A549 (cell line): ENCODE results near the gene AFDN. TPM values are rescaled to one million over a fixed set of nuclear protein-coding genes. Genes with fewer than 3 reads are reported as not detected.

Experiments
- ATAC-seq, 2 experiments: fragments of 200-7000 bp in 1 of 2; fragments of >200 bp in 1 of 2; cut with Nextera tagmentation in 1 of 2; cut with Tn5 transposase in 1 of 2; 3 replicates each; pipeline versions ENCODE4 v1.8.0 to v1.9.1; 2018 to 2020; ENCODE audit warnings: mild to moderate bottlenecking in 1 of 2, moderate library complexity in 1 of 2
- CTCF ChIA-PET: fragments of 300-600 bp; sonication (Branson Sonifier 250); formaldehyde crosslinking; extraction: SDS; loops from one replicate; lab custom pipeline; 2021; ENCODE audit warnings: antibody characterized with exemption, inconsistent platforms; lab: Yijun Ruan, JAX
- POLR2A ChIA-PET: fragments of 350-600 bp; formaldehyde crosslinking; extraction: SDS; loops from one replicate; lab custom pipeline; 2021; ENCODE audit warnings: antibody characterized with exemption, inconsistent platforms; lab: Yijun Ruan, JAX
- DNase-seq, 2 experiments: peaks; one replicate each; pipeline versions ENCODE4 v3.0.0 to v3.0.0-alpha.2; 2011 to 2016; ENCODE audit warnings: low read depth in 1 of 2, low spot score in 1 of 2
- FAIRE-seq: peaks from 2 replicates; lab custom pipeline; 2011; peaks lifted over from hg19 to GRCh38; lab: Jason Lieb, UNC
- H3K27ac ChIP-seq, 2 experiments: fragments of >200 bp; sonication (Bioruptor Twin); formaldehyde crosslinking; 3 replicates each; pipeline ENCODE4 v1.5.1; 2016 to 2017
- H3K4me1 ChIP-seq: fragments of >200 bp; sonication (Bioruptor Twin); formaldehyde crosslinking; 3 replicates; pipeline ENCODE4 v1.6.1; 2016
- H3K4me2 ChIP-seq: fragments of >200 bp; sonication (Bioruptor Twin); formaldehyde crosslinking; 3 replicates; pipeline ENCODE4 v1.6.1; 2016
- H3K4me3 ChIP-seq: fragments of >200 bp; sonication (Bioruptor Twin); formaldehyde crosslinking; 3 replicates; pipeline ENCODE4 v1.5.1; 2016
- H3K9me3 ChIP-seq: fragments of >200 bp; sonication (Bioruptor Twin); formaldehyde crosslinking; 3 replicates; pipeline ENCODE4 v1.6.1; 2016
- ATOH8 ChIP-seq: fragments of 250-450 bp; sonication (Bioruptor Pico); IDR thresholded peaks from 2 replicates; pipeline ENCODE4 v1.5.0; 2020; ENCODE audit warnings: low read depth, mild to moderate bottlenecking, moderate library complexity
- BHLHE40 ChIP-seq: IDR thresholded peaks from 2 replicates; pipeline ENCODE4 v1.6.1; 2012; ENCODE audit warnings: low read depth, low read length, inconsistent platforms
- CBX2 ChIP-seq: fragments of 200-600 bp; sonication (generic); IDR thresholded peaks from 2 replicates; pipeline ENCODE4 v1.6.1; 2016; ENCODE audit warnings: low read depth, mild to moderate bottlenecking, borderline replicate concordance
- E2F6 ChIP-seq: IDR thresholded peaks from 2 replicates; pipeline ENCODE4 v1.6.1; 2012; ENCODE audit warnings: low read depth, borderline replicate concordance
- EHF ChIP-seq: fragments of 250-450 bp; sonication (Bioruptor Pico); IDR thresholded peaks from 2 replicates; pipeline ENCODE4 v1.5.0; 2020; ENCODE audit warnings: mild to moderate bottlenecking
- EP300 ChIP-seq, 2 experiments: fragments of >200 bp; sonication (Bioruptor Twin); formaldehyde crosslinking; IDR thresholded peaks; 2 replicates in 1 of 2; 3 replicates in 1 of 2; pipeline ENCODE4 v1.6.1; 2016 to 2017
- ESRRA ChIP-seq: fragments of 150-350 bp; IDR thresholded peaks from 2 replicates; pipeline ENCODE4 v1.6.1; 2014; ENCODE audit warnings: mild to moderate bottlenecking, low read length, borderline replicate concordance
- FOSB ChIP-seq: fragments of 250-450 bp; sonication (Bioruptor Pico); IDR thresholded peaks from 2 replicates; pipeline ENCODE4 v1.5.0; 2020; ENCODE audit warnings: mild to moderate bottlenecking, moderate library complexity
- HDAC2 ChIP-seq: fragments of 200-600 bp; sonication (generic); IDR thresholded peaks from 2 replicates; pipeline ENCODE4 v1.6.1; 2016
- HES2 ChIP-seq: fragments of >200 bp; sonication (Bioruptor Twin); formaldehyde crosslinking; IDR thresholded peaks from 2 replicates; pipeline ENCODE4 v1.6.1; 2016
- HEYL ChIP-seq: fragments of 250-450 bp; sonication (Bioruptor Pico); IDR thresholded peaks from 2 replicates; pipeline ENCODE4 v1.8.0; 2021; ENCODE audit warnings: mild to moderate bottlenecking, moderate library complexity
- HOXA7 ChIP-seq: fragments of 250-450 bp; sonication (Bioruptor Pico); IDR thresholded peaks from 2 replicates; pipeline ENCODE4 v1.5.0; 2020; ENCODE audit warnings: mild to moderate bottlenecking, moderate library complexity
- HOXB13 ChIP-seq: fragments of 250-450 bp; sonication (Bioruptor Pico); IDR thresholded peaks from 2 replicates; pipeline ENCODE4 v1.5.0; 2020; ENCODE audit warnings: low read depth, mild to moderate bottlenecking, moderate library complexity
- JUNB ChIP-seq: fragments of >200 bp; sonication (Bioruptor Twin); formaldehyde crosslinking; IDR thresholded peaks from 2 replicates; pipeline ENCODE4 v1.6.1; 2016
- KDM5A ChIP-seq: fragments of 200-600 bp; sonication (generic); IDR thresholded peaks from 2 replicates; pipeline ENCODE4 v1.6.1; 2016; ENCODE audit warnings: antibody characterized with exemption, mild to moderate bottlenecking
- MYC ChIP-seq: IDR thresholded peaks from 2 replicates; pipeline ENCODE4 v1.6.1; 2012; ENCODE audit warnings: mild to moderate bottlenecking, inconsistent platforms, low read length, improper control_type of control experiment, borderline replicate concordance
- NFE2L2 ChIP-seq: fragments of 150-350 bp; conservative IDR thresholded peaks from 2 replicates; pipeline ENCODE4 v1.6.1; 2014; ENCODE audit warnings: low read length
- NPAS2 ChIP-seq: fragments of 250-450 bp; sonication (Bioruptor Pico); IDR thresholded peaks from 2 replicates; pipeline ENCODE4 v1.8.0; 2022; ENCODE audit warnings: mild to moderate bottlenecking, moderate library complexity, borderline replicate concordance
- NR3C1 ChIP-seq: fragments of >200 bp; sonication (Bioruptor Twin); formaldehyde crosslinking; IDR thresholded peaks from 3 replicates; pipeline ENCODE4 v1.6.1; 2017
- REST ChIP-seq: fragments of 200-600 bp; sonication (generic); IDR thresholded peaks from 2 replicates; pipeline ENCODE4 v1.6.1; 2016; ENCODE audit warnings: antibody characterized with exemption, mild to moderate bottlenecking, moderate library complexity
- RNF2 ChIP-seq: fragments of 200-600 bp; sonication (generic); IDR thresholded peaks from 2 replicates; pipeline ENCODE4 v1.6.1; 2016; ENCODE audit warnings: low read depth, mild to moderate bottlenecking, antibody characterized with exemption, moderate library complexity, borderline replicate concordance
- SMC3 ChIP-seq: fragments of >200 bp; sonication (Bioruptor Twin); formaldehyde crosslinking; IDR thresholded peaks from 3 replicates; pipeline ENCODE4 v1.6.1; 2018; ENCODE audit warnings: inconsistent platforms
- TFCP2L1 ChIP-seq: fragments of 250-450 bp; sonication (Bioruptor Pico); IDR thresholded peaks from 2 replicates; pipeline ENCODE4 v1.5.0; 2021; ENCODE audit warnings: mild to moderate bottlenecking
- ZC3H11A ChIP-seq: fragments of 450-650 bp; IDR thresholded peaks from 2 replicates; pipeline ENCODE4 v1.6.1; 2014; ENCODE audit warnings: antibody characterized with exemption, mild to moderate bottlenecking
- ZSCAN20 ChIP-seq: fragments of 250-450 bp; sonication (Bioruptor Pico); IDR thresholded peaks from 2 replicates; pipeline ENCODE4 v1.8.0; 2022; ENCODE audit warnings: mild to moderate bottlenecking, moderate library complexity
- WGBS: methylation state at CpG from one replicate; pipeline ENCODE4 v1.1.6; 2017; ENCODE audit errors: missing lambda C conversion rate; 5-methylcytosine and 5-hydroxymethylcytosine counted together
- polyA plus RNA-seq, 4 experiments: library from polyadenylated mRNA; depleted of rRNA in 3 of 4; stranded (reverse); fragments of >200 nt; fragmentation: RNase III in 1 of 4; extraction: RNeasy Plus Mini Kit Qiagen cat#74134 plus additional on column Dnase treatment in 1 of 4; gene quantifications; 2 replicates in 3 of 4; 3 replicates in 1 of 4; pipeline ENCODE4 v1.2.3, GENCODE V29; 2011 to 2017
- TF ChIP-seq, protein P1 (sequence below): fragments of 150-350 bp; IDR thresholded peaks from 2 replicates; pipeline ENCODE4 v1.6.1; 2014; ENCODE audit warnings: low read depth, mild to moderate bottlenecking, low read length
- TF ChIP-seq, protein P2 (sequence below): fragments of >200 bp; sonication (Bioruptor Twin); formaldehyde crosslinking; IDR thresholded peaks from 3 replicates; pipeline ENCODE4 v1.6.1; 2016

The AFDN gene
- polyA plus RNA-seq, 2 of the 4 experiments (the other 2 are of a cell fraction) = 17.5 to 40.8 TPM

GRCh38 chr6:168017629-168018028, 190.9 kb downstream of the AFDN start:
- ATAC-seq (no peak), DNase-seq (no peak), FAIRE-seq (no peak)
- H3K4me3 ChIP-seq = no peak overlapping the region
- no peak overlapping the region for H3K27ac ChIP-seq
- TF ChIP-seq SMC3 (no peak), HEYL (CRISPR knock-in tag) (no peak), HDAC2 (no peak), HOXB13 (CRISPR knock-in tag) (no peak), E2F6 (no peak), ZSCAN20 (no peak), TFCP2L1 (CRISPR knock-in tag) (no peak), HES2 (no peak), ATOH8 (CRISPR knock-in tag) (no peak), ZC3H11A (no peak), NFE2L2 (no peak), ESRRA (no peak), FOSB (CRISPR knock-in tag) (no peak), NPAS2 (CRISPR knock-in tag) (no peak), REST (no peak), CBX2 (no peak), BHLHE40 (no peak)
- TF ChIP-seq, protein P1, sequence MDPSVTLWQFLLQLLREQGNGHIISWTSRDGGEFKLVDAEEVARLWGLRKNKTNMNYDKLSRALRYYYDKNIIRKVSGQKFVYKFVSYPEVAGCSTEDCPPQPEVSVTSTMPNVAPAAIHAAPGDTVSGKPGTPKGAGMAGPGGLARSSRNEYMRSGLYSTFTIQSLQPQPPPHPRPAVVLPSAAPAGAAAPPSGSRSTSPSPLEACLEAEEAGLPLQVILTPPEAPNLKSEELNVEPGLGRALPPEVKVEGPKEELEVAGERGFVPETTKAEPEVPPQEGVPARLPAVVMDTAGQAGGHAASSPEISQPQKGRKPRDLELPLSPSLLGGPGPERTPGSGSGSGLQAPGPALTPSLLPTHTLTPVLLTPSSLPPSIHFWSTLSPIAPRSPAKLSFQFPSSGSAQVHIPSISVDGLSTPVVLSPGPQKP = no peak
- peaks cover 4% of the 10 kb centered on the region; the same call in 2 of the 3 replicates for H3K9me3 ChIP-seq
- WGBS = 51% methylated on average over 11 of the region's 11 CpGs
- H3K4me1 ChIP-seq = no peaks in the 10 kb centered on the region
- no peak overlapping the region for H3K4me2 ChIP-seq
- POLR2A ChIA-PET = no interaction called here
- CTCF ChIA-PET = no interaction called here

GRCh38 chr6:168018664-168019063, 192.0 kb downstream of the AFDN start:
- Histone ChIP-seq H3K27ac (no peak overlapping the region), H3K9me3 (no peaks in the 10 kb centered on the region), H3K4me3 (no peak overlapping the region), H3K4me2 (no peak overlapping the region), H3K4me1 (no peaks in the 10 kb centered on the region)
- ChIA-PET POLR2A (no interaction called here), CTCF (no interaction called here)
- ATAC-seq (no peak), DNase-seq (no peak), FAIRE-seq (no peak)
- 82% methylated on average over 15 of the region's 15 CpGs for WGBS
- TF ChIP-seq NR3C1 (no peak), ATOH8 (CRISPR knock-in tag) (no peak), ZSCAN20 (no peak), RNF2 (no peak), FOSB (CRISPR knock-in tag) (no peak), MYC (no peak), CBX2 (no peak), EP300 (IDR thresholded peaks at IDR 0.05) (no peak), HOXA7 (CRISPR knock-in tag) (no peak), EHF (no peak), KDM5A (no peak), JUNB (no peak)
- TF ChIP-seq, protein P2, sequence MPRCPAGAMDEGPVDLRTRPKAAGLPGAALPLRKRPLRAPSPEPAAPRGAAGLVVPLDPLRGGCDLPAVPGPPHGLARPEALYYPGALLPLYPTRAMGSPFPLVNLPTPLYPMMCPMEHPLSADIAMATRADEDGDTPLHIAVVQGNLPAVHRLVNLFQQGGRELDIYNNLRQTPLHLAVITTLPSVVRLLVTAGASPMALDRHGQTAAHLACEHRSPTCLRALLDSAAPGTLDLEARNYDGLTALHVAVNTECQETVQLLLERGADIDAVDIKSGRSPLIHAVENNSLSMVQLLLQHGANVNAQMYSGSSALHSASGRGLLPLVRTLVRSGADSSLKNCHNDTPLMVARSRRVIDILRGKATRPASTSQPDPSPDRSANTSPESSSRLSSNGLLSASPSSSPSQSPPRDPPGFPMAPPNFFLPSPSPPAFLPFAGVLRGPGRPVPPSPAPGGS = no peak
